GM19397 (cell line): ENCODE data around the gene BMI1.
A peak's percentile ranks its signal among the peaks of the same experiment; 100 is the strongest.

Experiments used
- ATAC-seq: cut with Tn5 transposase; IDR thresholded peaks from one replicate; pipeline ENCODE4 v1.9.1; 2021; ENCODE audit warnings: mild to moderate bottlenecking, moderate library complexity; ENCODE audit not compliant: unreplicated experiment

BMI1 gene

GRCh38 chr10:22366435-22366703 lies 45.5 kb downstream of the BMI1 start:
- no peak for ATAC-seq

- no peak for ATAC-seq
Measured at GRCh38 chr10:22366771-22367170, 45.9 kb downstream of the BMI1 start.

GRCh38 chr10:22367471-22367870 lies 46.6 kb downstream of the BMI1 start:
- no peak for ATAC-seq

GRCh38 chr10:22368402-22368801 lies 47.5 kb downstream of the BMI1 start:
- ATAC-seq: no peak

- no peak for ATAC-seq
Measured at GRCh38 chr10:22368981-22369380, 48.1 kb downstream of the BMI1 start.

GRCh38 chr10:22369434-22370072 lies 48.7 kb downstream of the BMI1 start:
- ATAC-seq: no peak

GRCh38 chr10:22370320-22370719 lies 49.4 kb downstream of the BMI1 start:
- no peak for ATAC-seq

GRCh38 chr10:22372298-22372697 lies 51.4 kb downstream of the BMI1 start:
- no peak for ATAC-seq

GRCh38 chr10:22372917-22373316 lies 52.0 kb downstream of the BMI1 start:
- no peak for ATAC-seq

GRCh38 chr10:22374489-22375126 lies 53.7 kb downstream of the BMI1 start:
- ATAC-seq: no peak

GRCh38 chr10:22379059-22379458 lies 58.2 kb downstream of the BMI1 start:
- ATAC-seq: peak; percentile 50
